HepG2 (cell line): ENCODE results near the gene NKD1. TPM values are rescaled to one million over a fixed set of nuclear protein-coding genes. Genes with fewer than 3 reads are reported as not detected.

ENCODE experiments used
- ATAC-seq: fragments of 200-7000 bp; cut with Tn5 transposase; 3 replicates; pipeline ENCODE4 v1.9.1; 2020; ENCODE audit warnings: mild to moderate bottlenecking, moderate library complexity
- BruUV-seq: library from RNA; stranded (reverse); fragments of 400-500 nt; replicated peaks from 2 replicates; lab custom pipeline; 2021; lab: Mats Ljungman, UMichigan
- CTCF ChIA-PET: fragments of 300-600 bp; formaldehyde crosslinking; extraction: SDS; loops from one replicate; lab custom pipeline; 2021; ENCODE audit warnings: low total read pairs, inconsistent platforms, low intra/inter-chr PET ratio; lab: Yijun Ruan, JAX
- POLR2A ChIA-PET: fragments of 350-600 bp; sonication (Branson Sonifier 250); formaldehyde crosslinking; loops from one replicate; lab custom pipeline; 2020; ENCODE audit warnings: antibody characterized with exemption, inconsistent platforms; lab: Yijun Ruan, JAX
- DNase-seq: peaks from one replicate; pipeline ENCODE4 v3.0.0-alpha.2; 2015; ENCODE audit warnings: low spot score
- FAIRE-seq: peaks from 3 replicates; lab custom pipeline; 2011; peaks lifted over from hg19 to GRCh38; lab: Jason Lieb, UNC
- H2AFZ ChIP-seq: one replicate; pipeline ENCODE4 v1.6.1; 2011; ENCODE audit warnings: low read length, inconsistent platforms
- H3K27ac ChIP-seq: fragments of 300-600 bp; 3 replicates; pipeline ENCODE4 v1.8.0; 2011; ENCODE audit warnings: mixed run types, mild to moderate bottlenecking, mixed read lengths, low read length, inconsistent platforms; ENCODE audit not compliant: insufficient read depth; ENCODE audit errors: extremely low read length
- H3K27me3 ChIP-seq, 2 experiments: fragments of 200-600 bp in 1 of 2; 2 replicates in 1 of 2; 3 replicates in 1 of 2; pipeline versions ENCODE4 v1.6.0 to v1.8.0; 2011; ENCODE audit warnings: low read length in 2 of 2, mild to moderate bottlenecking in 2 of 2, moderate library complexity in 2 of 2, inconsistent platforms in 1 of 2; ENCODE audit not compliant: insufficient read depth in 2 of 2, control insufficient read depth in 1 of 2
- H3K36me3 ChIP-seq, 2 experiments: fragments of 200-600 bp in 1 of 2; replicated peaks in 1 of 2; 2 replicates in 1 of 2; 3 replicates in 1 of 2; pipeline versions ENCODE4 v1.5.1 to v1.8.0; 2011; ENCODE audit warnings: low read length in 2 of 2, inconsistent platforms in 1 of 2; ENCODE audit not compliant: insufficient read depth in 2 of 2, control insufficient read depth in 1 of 2
- H3K4me1 ChIP-seq: 2 replicates; pipeline ENCODE4 v1.5.1; 2012; ENCODE audit warnings: low read length, inconsistent platforms; ENCODE audit not compliant: insufficient read depth
- H3K4me2 ChIP-seq: 2 replicates; pipeline ENCODE4 v1.6.0; 2011; ENCODE audit warnings: low read depth, low read length, inconsistent platforms
- H3K4me3 ChIP-seq, 3 experiments: fragments of 200-600 bp in 1 of 3; sonication (generic), shearing (Covaris generic) in 1 of 3; replicated peaks in 1 of 3; 2 replicates each; pipeline ENCODE4 v1.5.1; 2011 to 2016; ENCODE audit warnings: low read length in 3 of 3, inconsistent platforms in 2 of 3, low read depth in 2 of 3, mild to moderate bottlenecking in 2 of 3, control low read depth in 1 of 3, mixed read lengths in 1 of 3; ENCODE audit not compliant: insufficient read depth in 1 of 3
- H3K79me2 ChIP-seq: one replicate; pipeline ENCODE4 v1.6.1; 2011; ENCODE audit warnings: low read length, inconsistent platforms; ENCODE audit not compliant: insufficient read depth
- H3K9ac ChIP-seq: 2 replicates; pipeline ENCODE4 v1.6.0; 2011; ENCODE audit warnings: mild to moderate bottlenecking, low read depth, low read length, inconsistent platforms; ENCODE audit not compliant: insufficient read depth
- H3K9me3 ChIP-seq: 2 replicates; pipeline ENCODE4 v1.5.1; 2012; ENCODE audit warnings: mild to moderate bottlenecking, low read length
- H4K20me1 ChIP-seq: 2 replicates; pipeline ENCODE4 v1.6.0; 2011; ENCODE audit warnings: inconsistent platforms, mild to moderate bottlenecking, low read length, moderate library complexity; ENCODE audit not compliant: insufficient read depth
- AGO2 ChIP-seq: fragments of 200-400 bp; formaldehyde crosslinking; optimal IDR thresholded peaks from 2 replicates; pipeline ENCODE3; 2017; ENCODE audit warnings: mild to moderate bottlenecking, low read depth, low read length, moderate library complexity
- POLR2A ChIP-seq, 2 experiments: IDR thresholded peaks; 2 replicates each; pipeline ENCODE4 v1.6.1; 2011; ENCODE audit warnings: low read depth in 2 of 2, low read length in 2 of 2, mild to moderate bottlenecking in 1 of 2, moderate library complexity in 1 of 2; ENCODE audit not compliant: insufficient read depth in 1 of 2
- POLR2G ChIP-seq: fragments of 200-400 bp; formaldehyde crosslinking; IDR thresholded peaks from 2 replicates; pipeline ENCODE4 v1.6.1; 2018; ENCODE audit warnings: mild to moderate bottlenecking, low read depth, low read length, moderate library complexity
- RBM22 ChIP-seq: fragments of 200-400 bp; formaldehyde crosslinking; optimal IDR thresholded peaks from 2 replicates; pipeline ENCODE3; 2017; ENCODE audit warnings: mild to moderate bottlenecking, low read length, moderate library complexity
- REPIN1 ChIP-seq: sonication (generic); formaldehyde crosslinking; IDR thresholded peaks from 2 replicates; pipeline ENCODE4 v1.8.0; 2022; ENCODE audit warnings: missing genetic modification reagents, low read depth, mild to moderate bottlenecking, borderline replicate concordance
- SIN3A ChIP-seq: IDR thresholded peaks from 2 replicates; pipeline ENCODE4 v1.6.1; 2011; ENCODE audit warnings: low read depth, mild to moderate bottlenecking, control low read depth, low read length, borderline replicate concordance
- SMAD9 ChIP-seq: sonication (generic); formaldehyde crosslinking; IDR thresholded peaks from 2 replicates; pipeline ENCODE4 v1.5.1; 2020; ENCODE audit warnings: mild to moderate bottlenecking, missing genetic modification reagents
- SP140L ChIP-seq: sonication (generic); formaldehyde crosslinking; IDR thresholded peaks from 2 replicates; pipeline ENCODE4 v1.4.0; 2020; ENCODE audit warnings: missing genetic modification reagents, borderline replicate concordance
- ZIK1 ChIP-seq: sonication (generic); formaldehyde crosslinking; IDR thresholded peaks from 2 replicates; pipeline ENCODE4 v1.5.0; 2020; ENCODE audit warnings: mild to moderate bottlenecking, low read depth, missing genetic modification reagents, borderline replicate concordance
- ZNF282 ChIP-seq: fragments of 450-650 bp; IDR thresholded peaks from 2 replicates; pipeline ENCODE4 v1.6.1; 2018; ENCODE audit not compliant: partially characterized antibody
- ZNF776 ChIP-seq: sonication (generic); formaldehyde crosslinking; IDR thresholded peaks from 2 replicates; pipeline ENCODE4 v1.4.0; 2020; ENCODE audit warnings: mild to moderate bottlenecking, missing genetic modification reagents
- WGBS: methylation state at CpG from one replicate; pipeline ENCODE4 v1.1.6; 2017; ENCODE audit warnings: low lambda C conversion rate; 5-methylcytosine and 5-hydroxymethylcytosine counted together
- in situ Hi-C: cut with HindIII; loops from 2 replicates; pipeline ENCODE4 v1.10.0; 2017; ENCODE audit warnings: low pct_unique_long_range_greater_than_20kb; ENCODE audit not compliant: extremely low pct_ligation_motif_present
- intact Hi-C: fragments of 100-400 bp; cut with micrococcal nuclease; formaldehyde crosslinking; loops from one replicate; pipeline ENCODE4 v1.10.0; 2022; ENCODE audit not compliant: unreplicated experiment
- polyA plus RNA-seq, 8 experiments: library from polyadenylated mRNA; depleted of rRNA in 3 of 8; stranded (reverse) in 7 of 8; unstranded in 1 of 8; fragments of >200 nt; fragmentation: Illumina TruSeq in 4 of 8; extraction: Trizol in 4 of 8; gene quantifications; 2 replicates each; pipeline versions ENCODE4 v1.2.1 to v1.2.3, GENCODE V29; 2011 to 2016; ENCODE audit warnings: low read depth in 4 of 8, missing spikeins in 1 of 8, mixed read lengths in 1 of 8; ENCODE audit not compliant: insufficient read depth in 1 of 8
- total RNA-seq, 5 experiments: library from RNA; depleted of rRNA; stranded (reverse); fragments of >200 nt; fragmentation: Illumina TruSeq; extraction: Trizol; gene quantifications; 2 replicates each; pipeline ENCODE4 v1.2.3, GENCODE V29; 2016; ENCODE audit warnings: low read depth in 1 of 5
- TF ChIP-seq, protein P1 (sequence below): sonication (generic); formaldehyde crosslinking; IDR thresholded peaks from 2 replicates; pipeline ENCODE4 v1.5.0; 2020; ENCODE audit warnings: missing genetic modification reagents

NKD1 gene
- total and polyA plus RNA-seq, 2 of the 13 experiments (the other 11 are each of a cell fraction or from before 2014, with no cell fraction given) = 70.4 to 121 TPM

DNA sequence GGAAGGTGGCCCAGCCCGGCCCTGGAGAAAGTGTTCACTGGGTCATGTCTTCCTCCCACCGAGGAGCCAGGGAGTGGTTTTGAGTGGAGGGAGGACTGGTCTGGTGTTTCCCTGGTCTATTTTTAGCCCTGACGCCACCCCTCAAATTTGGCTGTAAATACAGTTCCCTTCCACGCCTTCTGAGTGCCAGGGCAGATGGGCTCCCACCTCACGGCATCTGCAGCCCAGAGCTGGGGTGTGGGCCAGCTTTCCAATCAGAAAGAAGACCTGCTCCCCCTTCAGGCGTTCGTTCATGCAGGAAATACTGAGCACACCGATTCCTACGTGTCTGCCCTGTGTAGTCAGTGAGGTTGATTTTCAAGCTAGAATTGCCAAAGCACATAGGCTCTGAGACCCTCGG lies 79.2 kb downstream of the NKD1 start (continued):
- TF ChIP-seq, protein P1, sequence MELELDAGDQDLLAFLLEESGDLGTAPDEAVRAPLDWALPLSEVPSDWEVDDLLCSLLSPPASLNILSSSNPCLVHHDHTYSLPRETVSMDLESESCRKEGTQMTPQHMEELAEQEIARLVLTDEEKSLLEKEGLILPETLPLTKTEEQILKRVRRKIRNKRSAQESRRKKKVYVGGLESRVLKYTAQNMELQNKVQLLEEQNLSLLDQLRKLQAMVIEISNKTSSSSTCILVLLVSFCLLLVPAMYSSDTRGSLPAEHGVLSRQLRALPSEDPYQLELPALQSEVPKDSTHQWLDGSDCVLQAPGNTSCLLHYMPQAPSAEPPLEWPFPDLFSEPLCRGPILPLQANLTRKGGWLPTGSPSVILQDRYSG (CRISPR knock-in tag) = no peak
- TF ChIP-seq SP140L = no peak

DNA sequence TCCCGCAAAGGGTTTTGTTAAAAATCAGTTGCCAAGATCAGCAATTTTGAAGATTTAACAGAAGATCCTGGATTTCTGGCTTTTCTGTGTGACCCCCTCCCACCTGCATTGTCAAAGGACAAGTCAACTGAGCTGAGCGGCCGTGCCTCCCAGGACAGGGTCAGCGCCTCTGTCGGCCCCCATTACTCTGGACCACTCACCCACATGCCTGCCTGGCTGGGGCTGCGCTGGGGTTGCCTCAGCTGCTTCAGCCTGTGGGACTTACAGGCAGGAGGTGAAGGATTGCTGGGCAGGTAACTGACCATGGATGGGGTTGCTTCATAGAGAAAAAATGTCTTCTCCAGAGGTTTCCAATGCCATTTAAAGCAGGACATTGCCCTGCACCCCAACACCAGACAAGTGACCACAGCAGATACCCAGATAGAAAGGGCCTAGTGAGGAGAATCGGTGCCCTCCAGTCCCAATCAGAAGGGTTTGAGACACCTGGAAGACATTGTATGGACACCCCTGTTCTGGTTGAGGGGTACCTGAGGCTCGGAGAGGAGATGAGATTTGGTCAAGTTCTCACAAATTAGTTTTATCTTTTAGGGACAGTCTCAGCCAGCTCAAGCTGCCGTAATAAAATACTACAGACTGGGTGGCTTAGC lies 80.1 kb downstream of the NKD1 start:
- ATAC-seq (no peak), DNase-seq (no peak), FAIRE-seq (peak; percentile 30)
- Histone ChIP-seq H3K79me2 (no peaks in the 10 kb centered on the region), H2AFZ (no peak overlapping the region), H3K4me3 (no peak overlapping the region), H3K27ac (no peak overlapping the region), H4K20me1 (peaks cover 59% of the 10 kb centered on the region), H3K27me3 (no peaks in the 10 kb centered on the region), H3K4me1 (peaks cover 12% of the 10 kb centered on the region; the same call in 1 of the 2 replicates), H3K36me3 (peaks cover 84 to 100% of the 10 kb centered on the region in 2 experiments), H3K9me3 (no peaks in the 10 kb centered on the region), H3K9ac (no peak overlapping the region), H3K4me2 (no peak overlapping the region)
- ChIA-PET POLR2A (interaction anchor here (1.6 kb wide), 1 partner anchor 80 kb away, joined by 4 read pairs; the partner anchor contains the start of gene NKD1), CTCF (no interaction called here)
- intact Hi-C loops (no loop called here), in situ Hi-C loops (no loop called here)
- BruUV-seq = TSS peak; percentile 13
- peak in 1 of 2 experiments; percentile 2; a peak in 1 of 4 replicates for TF ChIP-seq POLR2A (IDR thresholded peaks at IDR 0.05; ENCODE audit: insufficient read depth in 1 of 2, low read depth in 2 of 2, low read length in 2 of 2)
- TF ChIP-seq SIN3A = no peak
- no peak for TF ChIP-seq REPIN1 (CRISPR knock-in tag)
- no peak for TF ChIP-seq ZIK1 (CRISPR knock-in tag)
- TF ChIP-seq ZNF776 (CRISPR knock-in tag) = 0 out of 2 replicates have a peak, but pooled peaks have one; percentile 43
- TF ChIP-seq RBM22 = peak; percentile 94
- peak; percentile 64 for TF ChIP-seq POLR2G
- no peak for TF ChIP-seq ZNF282
- peak; percentile 59 for TF ChIP-seq AGO2
- TF ChIP-seq SMAD9 (CRISPR knock-in tag) = no peak
- WGBS = 98% methylated on average over 9 of the region's 9 CpGs
